Activated naive CD8-positive, alpha-beta T cell (primary cell): ENCODE data around the gene MED9.
"Not testable (repeated sequence)": the region's sequence is repeated elsewhere in the genome, so short reads cannot be mapped to it uniquely, and the experiment has no call there.

Experiments
- H3K27ac Mint-ChIP-seq: one replicate; pipeline ENCODE4 v1.8.0; 2021; ENCODE audit warnings: mixed read lengths
- H3K27me3 Mint-ChIP-seq: one replicate; pipeline ENCODE4 v1.8.0; 2021; ENCODE audit warnings: mixed read lengths
- H3K36me3 Mint-ChIP-seq: one replicate; pipeline ENCODE4 v1.8.0; 2021; ENCODE audit warnings: mixed read lengths
- H3K4me1 Mint-ChIP-seq: one replicate; pipeline ENCODE4 v1.8.0; 2021; ENCODE audit warnings: low read depth, mixed read lengths
- H3K4me3 Mint-ChIP-seq: one replicate; pipeline ENCODE4 v1.8.0; 2021; ENCODE audit warnings: mild to moderate bottlenecking, mixed read lengths
- H3K9me3 Mint-ChIP-seq: one replicate; pipeline ENCODE4 v1.8.0; 2021; ENCODE audit warnings: low read depth, mixed read lengths

The MED9 gene

GRCh38 chr17:17446666-17447155 lies 30.1 kb upstream of the MED9 start:
- H3K4me1 Mint-ChIP-seq = no peaks in the 10 kb centered on the region
- H3K36me3 Mint-ChIP-seq = no peaks in the 10 kb centered on the region
- no peaks in the 10 kb centered on the region for H3K27me3 Mint-ChIP-seq
- H3K9me3 Mint-ChIP-seq = no peaks in the 10 kb centered on the region
- no peak overlapping the region for H3K27ac Mint-ChIP-seq
- H3K4me3 Mint-ChIP-seq = no peak overlapping the region

- no peaks in the 10 kb centered on the region for H3K27me3 Mint-ChIP-seq
- H3K36me3 Mint-ChIP-seq = no peaks in the 10 kb centered on the region
- H3K27ac Mint-ChIP-seq = no peak overlapping the region
- H3K4me1 Mint-ChIP-seq = no peaks in the 10 kb centered on the region
- H3K9me3 Mint-ChIP-seq = no peaks in the 10 kb centered on the region
- H3K4me3 Mint-ChIP-seq = no peak overlapping the region
Observed at GRCh38 chr17:17447264-17447663, 29.5 kb upstream of the MED9 start.

GRCh38 chr17:17448076-17448475 lies 28.7 kb upstream of the MED9 start:
- Mint-ChIP-seq H3K36me3 (no peaks in the 10 kb centered on the region), H3K27me3 (no peaks in the 10 kb centered on the region), H3K9me3 (no peaks in the 10 kb centered on the region), H3K27ac (no peak overlapping the region), H3K4me1 (no peaks in the 10 kb centered on the region), H3K4me3 (no peak overlapping the region)

- H3K4me1 Mint-ChIP-seq = no peaks in the 10 kb centered on the region
Observed at GRCh38 chr17:17448723-17449122, 28.1 kb upstream of the MED9 start.

GRCh38 chr17:17453088-17453487 lies 23.7 kb upstream of the MED9 start:
- no peak overlapping the region for H3K4me3 Mint-ChIP-seq
- no peaks in the 10 kb centered on the region for H3K4me1 Mint-ChIP-seq
- no peaks in the 10 kb centered on the region for H3K9me3 Mint-ChIP-seq
- no peaks in the 10 kb centered on the region for H3K27me3 Mint-ChIP-seq
- no peak overlapping the region for H3K27ac Mint-ChIP-seq
- H3K36me3 Mint-ChIP-seq = no peaks in the 10 kb centered on the region

More at GRCh38 chr17:17448723-17449122, 28.1 kb upstream of the MED9 start:
- Mint-ChIP-seq H3K27me3 (no peaks in the 10 kb centered on the region), H3K27ac (no peak overlapping the region), H3K36me3 (no peaks in the 10 kb centered on the region), H3K4me3 (no peak overlapping the region), H3K9me3 (no peaks in the 10 kb centered on the region)

- Mint-ChIP-seq H3K9me3 (no peaks in the 10 kb centered on the region), H3K4me1 (no peaks in the 10 kb centered on the region)
Observed at GRCh38 chr17:17454276-17454675, 22.5 kb upstream of the MED9 start.

GRCh38 chr17:17454700-17455099 lies 22.1 kb upstream of the MED9 start:
- not testable (repeated sequence) for H3K4me1 Mint-ChIP-seq, H3K9me3 Mint-ChIP-seq, H3K36me3 Mint-ChIP-seq, H3K27ac Mint-ChIP-seq, H3K4me3 Mint-ChIP-seq, H3K27me3 Mint-ChIP-seq

More at GRCh38 chr17:17454276-17454675, 22.5 kb upstream of the MED9 start:
- Mint-ChIP-seq H3K27ac (no peak overlapping the region), H3K4me3 (no peak overlapping the region), H3K36me3 (no peaks in the 10 kb centered on the region), H3K27me3 (no peaks in the 10 kb centered on the region)

- no peaks in the 10 kb centered on the region for H3K4me1 Mint-ChIP-seq
- no peak overlapping the region for H3K27ac Mint-ChIP-seq
- H3K27me3 Mint-ChIP-seq = no peaks in the 10 kb centered on the region
- no peaks in the 10 kb centered on the region for H3K36me3 Mint-ChIP-seq
- H3K4me3 Mint-ChIP-seq = no peak overlapping the region
- peaks cover 4% of the 10 kb centered on the region for H3K9me3 Mint-ChIP-seq
Observed at GRCh38 chr17:17455173-17455572, 21.6 kb upstream of the MED9 start.

GRCh38 chr17:17456251-17456650 lies 20.5 kb upstream of the MED9 start:
- Mint-ChIP-seq H3K36me3 (no peaks in the 10 kb centered on the region), H3K27me3 (no peaks in the 10 kb centered on the region), H3K27ac (no peak overlapping the region), H3K9me3 (peaks cover 6% of the 10 kb centered on the region), H3K4me1 (no peaks in the 10 kb centered on the region), H3K4me3 (no peak overlapping the region)

GRCh38 chr17:17457680-17458079 lies 19.1 kb upstream of the MED9 start:
- Mint-ChIP-seq H3K27ac (no peak overlapping the region), H3K4me1 (no peaks in the 10 kb centered on the region), H3K4me3 (no peak overlapping the region), H3K9me3 (peaks cover 6% of the 10 kb centered on the region), H3K36me3 (no peaks in the 10 kb centered on the region), H3K27me3 (no peaks in the 10 kb centered on the region)

GRCh38 chr17:17460038-17460437 lies 16.8 kb upstream of the MED9 start:
- Mint-ChIP-seq H3K9me3 (peaks cover 6% of the 10 kb centered on the region), H3K4me3 (no peak overlapping the region), H3K36me3 (no peaks in the 10 kb centered on the region), H3K27ac (no peak overlapping the region), H3K4me1 (no peaks in the 10 kb centered on the region), H3K27me3 (no peaks in the 10 kb centered on the region)

- Mint-ChIP-seq H3K36me3 (no peaks in the 10 kb centered on the region), H3K27ac (no peak overlapping the region), H3K4me1 (no peaks in the 10 kb centered on the region), H3K4me3 (no peak overlapping the region), H3K27me3 (no peaks in the 10 kb centered on the region), H3K9me3 (peaks cover 6% of the 10 kb centered on the region)
Observed at GRCh38 chr17:17462048-17462824, 14.6 kb upstream of the MED9 start.

- Mint-ChIP-seq H3K27me3 (no peaks in the 10 kb centered on the region), H3K4me3 (no peak overlapping the region), H3K27ac (no peak overlapping the region), H3K4me1 (no peaks in the 10 kb centered on the region), H3K36me3 (no peaks in the 10 kb centered on the region), H3K9me3 (peaks cover 6% of the 10 kb centered on the region)
Observed at GRCh38 chr17:17463821-17464220, 13.0 kb upstream of the MED9 start.

GRCh38 chr17:17465878-17466277 lies 10.9 kb upstream of the MED9 start:
- H3K27ac Mint-ChIP-seq, H3K27me3 Mint-ChIP-seq, H3K4me1 Mint-ChIP-seq, H3K9me3 Mint-ChIP-seq, H3K36me3 Mint-ChIP-seq, H3K4me3 Mint-ChIP-seq: not testable (repeated sequence)

GRCh38 chr17:17466511-17466910 lies 10.3 kb upstream of the MED9 start:
- no peak overlapping the region for H3K4me3 Mint-ChIP-seq
- no peaks in the 10 kb centered on the region for H3K27me3 Mint-ChIP-seq
- no peaks in the 10 kb centered on the region for H3K4me1 Mint-ChIP-seq
- no peaks in the 10 kb centered on the region for H3K9me3 Mint-ChIP-seq
- no peaks in the 10 kb centered on the region for H3K36me3 Mint-ChIP-seq
- H3K27ac Mint-ChIP-seq = no peak overlapping the region

GRCh38 chr17:17467016-17467415 lies 9.8 kb upstream of the MED9 start:
- no peaks in the 10 kb centered on the region for H3K27me3 Mint-ChIP-seq
- no peaks in the 10 kb centered on the region for H3K4me1 Mint-ChIP-seq
- H3K4me3 Mint-ChIP-seq = no peak overlapping the region
- H3K9me3 Mint-ChIP-seq = no peaks in the 10 kb centered on the region
- no peak overlapping the region for H3K27ac Mint-ChIP-seq
- H3K36me3 Mint-ChIP-seq = no peaks in the 10 kb centered on the region
